Measurements from ENCODE around the gene PEAK3.

Gene PEAK3

DNA sequence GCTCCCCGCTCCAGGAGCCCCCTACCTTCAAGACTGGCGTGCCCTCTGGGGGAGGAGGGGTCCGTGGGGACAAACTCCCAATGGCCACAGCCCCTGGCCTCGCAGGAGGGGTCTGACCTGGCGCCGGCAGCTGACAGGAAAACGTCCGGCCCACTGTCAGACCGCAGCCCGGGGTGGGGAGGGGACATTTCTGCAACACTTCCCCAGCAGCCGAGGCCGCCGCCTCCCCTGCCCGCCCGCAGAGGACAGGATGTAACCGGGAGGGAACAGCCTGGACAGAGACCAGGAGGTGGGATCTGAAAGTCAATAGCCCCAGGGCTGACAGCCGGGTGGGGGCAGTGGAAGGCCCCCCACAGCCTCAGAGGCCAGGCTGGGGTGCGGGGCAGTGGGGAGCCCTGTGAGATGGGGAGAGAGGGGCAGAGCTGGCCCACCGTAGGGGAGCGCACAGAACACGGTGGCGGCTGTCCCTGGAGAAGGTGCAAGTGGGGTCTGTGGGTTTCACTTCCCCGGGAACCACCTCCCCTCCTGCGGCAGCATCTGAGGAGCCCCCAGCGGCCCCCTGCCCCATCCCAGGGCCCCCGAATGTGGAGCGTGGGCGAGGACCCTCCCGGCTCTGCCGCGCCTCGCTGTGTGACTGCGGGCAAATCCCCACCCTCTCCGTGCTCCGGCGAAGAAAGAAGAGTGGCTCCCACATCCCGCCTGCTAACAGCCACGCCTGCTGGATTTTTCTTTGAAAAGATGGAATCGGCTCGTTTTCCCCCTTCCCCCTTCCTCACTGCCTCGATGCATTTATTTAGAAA lies at the start of gene PEAK3:
TSS of gene PEAK3 (minus strand) at position 114 of the 800 bp plus-strand sequence. CDS start 1,244 bp downstream, outside the sequence.
- DNase-seq: no peak

GRCh38 chr19:2330632-2331284 lies 48.8 kb upstream of the PEAK3 start:
- peak; percentile 46 for DNase-seq

GRCh38 chr19:2330255-2330631 lies 48.3 kb upstream of the PEAK3 start:
- DNase-seq: no peak

DNA sequence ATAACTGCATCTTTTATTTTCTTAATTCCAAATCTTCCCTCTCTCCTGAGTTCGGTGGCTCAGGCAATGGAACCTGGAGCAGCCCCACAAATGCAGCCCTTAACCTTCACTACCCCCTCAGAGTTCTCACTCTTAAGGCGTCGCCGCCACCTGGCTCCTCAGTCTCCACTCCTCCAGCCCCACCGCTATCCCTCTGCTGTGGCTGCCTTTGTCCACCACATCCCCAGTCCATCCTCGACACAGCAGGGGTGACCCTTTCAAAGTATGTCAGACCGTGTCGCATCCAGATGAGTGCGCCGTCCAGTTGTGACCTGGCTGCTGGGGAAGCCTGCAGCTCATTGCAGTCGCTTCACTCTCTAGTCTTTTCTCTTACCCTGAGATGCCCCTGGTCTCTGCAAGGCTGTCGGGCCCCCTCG lies 47.5 kb upstream of the PEAK3 start:
- DNase-seq: no peak

DNA sequence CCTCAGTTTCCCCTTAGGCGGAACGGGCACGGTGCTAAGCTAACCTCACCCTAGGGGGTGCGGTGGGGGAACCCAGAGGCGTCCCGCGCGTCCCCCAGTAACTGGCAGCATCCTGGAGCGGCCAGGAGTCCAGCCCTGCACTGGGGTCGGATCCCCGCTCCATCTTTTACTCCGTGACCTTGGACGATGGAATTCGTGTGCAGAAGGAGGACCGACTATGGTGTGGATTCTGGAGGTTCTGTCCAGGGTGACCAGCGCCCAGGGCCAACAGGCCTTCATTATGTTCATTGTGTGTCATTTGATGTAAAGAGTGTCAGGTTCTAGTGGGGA lies 47.1 kb upstream of the PEAK3 start:
- DNase-seq: no peak

GRCh38 chr19:2328401-2329148 lies 46.6 kb upstream of the PEAK3 start, which contains the start of the genes LSM7 and SPPL2B:
LSM7 (minus strand) TSS chr19:2328586; CDS start chr19:2328566, 20 bp downstream.
SPPL2B (plus strand) TSS chr19:2328684; CDS start chr19:2328710, 26 bp downstream.
- DNase-seq: peak; percentile 32

DNA sequence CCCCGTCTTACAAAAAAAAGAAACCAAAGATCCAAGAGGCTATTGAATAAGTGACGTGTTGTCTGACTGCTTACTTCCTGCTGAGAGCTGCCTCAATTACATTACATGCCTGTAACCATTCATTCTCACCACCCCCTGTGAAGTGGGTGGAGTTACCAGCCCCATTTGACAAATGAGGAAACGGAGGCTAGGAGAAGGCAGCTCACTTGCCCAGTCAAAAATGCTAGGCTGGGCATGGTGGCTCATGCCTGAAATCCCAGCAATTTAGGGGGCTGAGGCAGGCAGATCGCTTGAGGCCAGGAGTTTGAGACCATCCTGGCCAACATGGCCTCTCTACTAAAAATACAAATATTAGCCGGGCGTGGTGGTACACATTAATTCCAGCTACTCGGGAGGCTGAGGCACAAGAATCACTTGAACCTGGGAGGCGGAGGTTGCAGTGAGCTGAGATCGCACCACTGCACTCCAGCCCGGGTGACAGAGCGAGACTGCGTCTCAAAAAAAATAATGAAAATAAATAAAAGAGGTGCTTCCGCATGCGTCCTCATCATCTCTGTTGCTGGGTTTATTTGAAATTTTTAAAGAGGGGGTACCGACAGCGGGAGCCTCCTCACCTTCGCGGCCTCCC lies 45.9 kb upstream of the PEAK3 start:
- DNase-seq: peak; percentile 64

- DNase-seq: no peak
These were observed 44.9 kb upstream of the PEAK3 start for GRCh38 chr19:2326699-2327360.

DNA sequence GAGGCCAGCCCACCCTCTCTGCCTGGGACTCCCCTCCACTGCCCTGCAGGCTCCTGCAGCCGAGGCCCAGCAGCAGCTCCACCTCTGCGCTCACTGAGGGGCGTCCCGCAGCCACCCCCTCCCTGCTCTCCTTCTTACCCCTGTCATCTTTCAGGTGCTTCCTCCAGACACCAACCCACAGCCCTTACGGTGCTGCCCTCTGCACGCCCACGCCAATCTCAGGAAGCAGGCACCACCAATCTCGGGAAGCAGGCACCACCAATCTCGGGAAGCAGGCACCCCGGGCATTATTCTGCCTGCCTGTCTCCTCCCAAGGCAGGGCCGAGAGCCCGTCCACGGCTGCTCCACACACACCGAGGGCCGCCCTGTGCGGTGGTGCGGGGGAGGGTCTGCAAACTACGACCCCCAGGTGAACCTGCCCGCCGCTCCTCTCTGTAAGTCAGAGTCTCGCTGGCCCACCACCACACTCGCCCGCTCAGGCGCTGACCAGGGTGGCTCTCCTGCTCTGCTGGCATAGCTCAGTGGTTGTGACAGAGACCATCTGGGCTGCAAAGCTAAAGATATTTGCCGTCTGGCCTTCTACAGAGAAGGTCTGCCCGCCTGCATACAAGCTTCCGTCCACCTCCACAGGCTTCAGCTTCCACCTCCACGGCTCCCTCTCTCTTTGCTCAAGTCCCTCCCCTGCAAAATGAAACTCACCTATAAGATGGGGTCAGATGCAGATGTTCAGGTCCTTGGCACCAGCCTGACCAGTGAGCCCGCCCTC lies 43.5 kb upstream of the PEAK3 start:
- DNase-seq: no peak

DNA sequence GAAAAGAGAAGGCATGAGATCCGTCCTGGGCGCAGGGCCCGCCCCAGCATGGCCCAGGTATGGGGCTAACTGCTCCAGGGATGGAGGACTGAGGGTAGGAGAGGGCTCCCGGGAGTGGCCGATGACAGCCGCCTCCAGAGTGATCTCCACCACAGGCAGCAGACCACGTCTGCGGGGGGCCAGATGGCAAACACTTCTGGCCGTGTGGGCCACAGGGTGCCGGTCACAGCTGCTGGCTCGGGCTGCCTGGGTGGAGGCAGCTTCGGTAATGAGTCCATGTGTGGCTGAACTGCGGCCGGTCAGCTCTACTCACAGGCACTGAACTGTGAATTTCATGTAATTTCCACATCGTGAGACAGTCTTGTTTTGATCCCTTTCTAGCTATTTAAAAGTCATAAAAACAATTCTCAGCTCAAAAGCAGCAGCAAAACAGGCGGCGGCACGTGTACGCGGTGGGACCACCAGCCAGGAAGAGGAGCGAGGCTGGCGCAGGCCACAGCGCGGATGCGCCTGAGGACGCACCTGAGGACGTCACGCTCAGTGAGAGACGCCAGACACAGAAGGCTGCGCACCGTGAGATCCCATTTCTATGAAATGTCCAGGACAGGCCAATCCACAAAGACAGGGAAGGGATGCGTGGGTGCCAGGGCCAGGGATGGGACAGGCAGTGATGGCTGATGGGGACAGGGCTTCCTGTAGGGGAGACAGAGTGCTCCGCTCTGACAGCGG lies 42.4 kb upstream of the PEAK3 start:
- DNase-seq: no peak

- DNase-seq: no peak
These were observed 41.7 kb upstream of the PEAK3 start for GRCh38 chr19:2323707-2324106.

GRCh38 chr19:2321565-2322283 lies 39.7 kb upstream of the PEAK3 start:
- DNase-seq: no peak

DNA sequence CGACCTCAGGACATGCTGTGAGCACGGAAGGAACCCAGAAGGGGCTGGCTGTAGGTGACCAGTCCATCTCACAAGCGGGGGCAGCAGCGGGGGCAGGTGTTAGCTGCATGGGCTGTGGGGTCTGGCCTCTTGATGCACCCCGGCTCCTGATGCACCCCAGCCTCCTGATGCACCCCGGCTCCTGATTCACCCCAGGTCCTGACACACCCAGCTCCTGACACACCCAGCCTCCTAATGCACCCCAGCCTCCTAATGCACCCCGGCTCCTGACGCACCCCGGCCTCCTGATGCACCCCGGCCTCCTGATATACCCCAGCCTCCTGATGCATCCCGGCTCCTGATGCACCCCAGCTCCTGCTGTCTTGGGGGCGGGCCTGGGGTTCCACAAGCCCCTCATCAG lies 39.0 kb upstream of the PEAK3 start:
- DNase-seq: no peak

- no peak for DNase-seq
These were observed 38.1 kb upstream of the PEAK3 start for GRCh38 chr19:2320049-2320448.

DNA sequence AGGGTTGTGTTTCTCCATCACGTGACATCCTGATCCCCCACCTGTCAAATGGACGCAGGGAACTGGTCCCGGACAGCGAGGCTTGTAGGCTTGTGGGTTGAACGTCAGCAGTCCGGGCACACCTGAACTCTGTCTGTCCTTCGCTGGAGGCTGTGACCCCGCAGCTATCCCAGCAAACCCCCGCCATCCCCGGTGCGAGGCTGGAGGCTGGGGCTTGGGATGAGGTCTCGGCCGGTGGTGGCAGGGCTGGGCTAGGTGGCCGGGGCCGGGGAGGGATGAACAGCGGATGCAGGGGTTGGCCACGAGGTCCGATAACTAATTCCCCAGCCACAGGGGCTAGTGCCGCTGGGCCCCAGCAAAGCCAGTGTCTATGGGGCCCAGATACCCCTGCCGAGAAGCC lies 37.6 kb upstream of the PEAK3 start:
- DNase-seq: no peak

- DNase-seq: no peak
These were observed 36.9 kb upstream of the PEAK3 start for GRCh38 chr19:2318923-2319322.

- DNase-seq: no peak
These were observed 35.8 kb upstream of the PEAK3 start for GRCh38 chr19:2317756-2318155.

- DNase-seq: no peak
These were observed 35.3 kb upstream of the PEAK3 start for GRCh38 chr19:2317300-2317699.

GRCh38 chr19:2315818-2316353 lies 33.9 kb upstream of the PEAK3 start:
- no peak for DNase-seq
